GM04504 (cell line): Measurements from ENCODE around the gene RND1.
"Not testable (repeated sequence)": the region's sequence is repeated elsewhere in the genome, so short reads cannot be mapped to it uniquely, and the experiment has no call there.

Source experiments
- DNase-seq: peaks from one replicate; pipeline ENCODE4 v3.0.0-alpha.2; 2012; ENCODE audit warnings: low read depth

RND1 gene

GRCh38 chr12:48865281-48866051 is at the start of gene RND1:
RND1 (minus strand) TSS chr12:48865870; CDS start chr12:48865767, 103 bp downstream.
- peak; percentile 73 for DNase-seq

DNA sequence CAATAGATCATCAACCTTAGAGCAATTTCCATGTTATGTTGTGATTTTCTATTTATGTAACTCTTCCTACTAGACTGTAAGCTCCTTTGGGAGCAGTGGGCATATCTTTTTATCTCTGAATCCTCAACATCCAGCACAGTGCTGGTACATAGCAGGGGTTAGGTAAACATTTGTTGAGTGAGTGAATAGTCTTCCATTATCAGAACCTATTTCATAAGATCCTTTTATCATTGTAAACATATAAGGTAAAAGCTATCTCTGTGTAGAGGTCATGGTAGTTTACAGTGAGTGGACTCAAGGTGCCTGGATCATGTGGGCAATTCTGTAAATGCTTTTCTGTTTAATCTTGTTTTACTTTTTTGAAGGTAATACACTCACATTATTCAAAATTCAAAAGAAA is 44.5 kb upstream of the RND1 start:
- no peak for DNase-seq

DNA sequence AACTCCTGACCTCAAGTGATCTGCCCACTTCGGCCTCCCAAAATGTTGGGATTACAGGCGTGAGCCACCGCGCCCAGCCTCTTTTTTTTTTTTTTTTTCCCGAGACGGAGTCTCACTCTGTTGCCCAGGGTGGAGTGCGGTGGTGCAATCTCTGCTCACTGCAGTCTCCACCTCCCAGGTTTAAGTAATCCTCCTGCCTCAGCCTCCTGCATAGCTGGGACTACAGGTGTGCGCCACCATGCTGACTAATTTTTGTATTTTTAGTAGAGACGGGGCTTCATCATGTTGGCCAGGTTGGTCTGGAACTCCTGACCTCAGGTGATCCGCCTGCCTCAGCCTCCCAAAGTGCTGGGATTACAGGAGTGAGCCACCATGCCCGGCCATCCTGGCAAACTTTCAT is 44.0 kb upstream of the RND1 start:
- not testable (repeated sequence) for DNase-seq

DNA sequence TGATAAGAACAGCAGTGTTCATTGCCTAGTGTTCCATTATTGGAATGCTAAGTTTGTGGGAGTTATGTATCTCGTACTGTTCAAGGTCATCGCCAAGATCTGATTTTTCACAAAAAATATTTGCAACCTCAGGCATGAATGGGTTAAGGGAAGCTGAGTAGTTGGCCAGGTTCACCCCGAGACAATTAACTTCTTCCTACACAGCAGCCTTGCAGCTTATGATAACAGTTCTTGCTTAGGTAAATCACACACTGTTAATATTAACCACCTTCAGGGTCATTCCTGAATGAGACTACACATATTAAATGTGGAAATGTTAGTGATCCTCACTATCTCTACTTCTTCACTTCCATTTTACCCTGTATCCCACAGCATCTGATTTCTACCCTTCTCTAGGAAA is 41.6 kb upstream of the RND1 start:
- no peak for DNase-seq

DNA sequence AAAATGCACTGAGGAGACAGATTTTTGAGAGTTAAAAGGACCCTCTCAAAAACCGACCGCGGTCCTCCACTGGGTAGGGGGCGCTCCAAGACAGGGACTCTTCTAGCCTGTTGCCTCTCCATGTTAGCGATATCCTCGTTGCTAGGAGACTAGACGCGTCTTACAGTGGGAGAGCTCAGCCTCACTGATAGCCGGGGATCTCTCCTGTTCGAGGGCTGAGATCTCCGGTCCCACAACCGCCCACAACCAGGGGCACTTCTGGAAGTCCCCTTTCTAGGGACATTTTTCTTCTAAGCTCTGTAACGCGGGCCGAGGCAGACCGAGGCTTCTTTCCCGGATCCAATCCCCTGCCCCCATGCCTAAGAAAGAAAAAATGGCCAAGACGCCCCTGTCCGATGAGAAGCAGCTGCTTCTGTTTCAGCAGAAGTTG is 38.3 kb upstream of the RND1 start:
- no peak for DNase-seq

- DNase-seq: no peak
These were observed 37.8 kb upstream of the RND1 start for GRCh38 chr12:48903363-48903981.

DNA sequence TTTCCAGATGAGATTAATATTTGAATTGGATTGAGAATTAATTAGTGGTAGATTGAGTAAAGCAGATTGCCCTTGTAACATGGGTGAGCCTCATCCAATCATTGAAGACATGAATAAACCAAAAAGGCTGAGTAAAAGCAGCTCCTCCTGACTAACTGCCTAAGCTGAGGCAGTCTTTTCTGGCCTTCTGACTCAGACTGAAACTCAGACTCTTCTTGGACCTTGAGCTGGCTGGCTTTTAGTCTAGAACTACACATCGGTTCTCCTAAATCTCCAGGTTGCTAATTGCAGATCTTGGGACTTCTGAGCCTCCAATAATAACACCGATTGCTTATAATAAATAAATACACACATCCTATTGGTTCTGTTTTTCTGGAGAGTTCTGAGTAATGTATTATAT is 35.6 kb upstream of the RND1 start:
- no peak for DNase-seq

DNA sequence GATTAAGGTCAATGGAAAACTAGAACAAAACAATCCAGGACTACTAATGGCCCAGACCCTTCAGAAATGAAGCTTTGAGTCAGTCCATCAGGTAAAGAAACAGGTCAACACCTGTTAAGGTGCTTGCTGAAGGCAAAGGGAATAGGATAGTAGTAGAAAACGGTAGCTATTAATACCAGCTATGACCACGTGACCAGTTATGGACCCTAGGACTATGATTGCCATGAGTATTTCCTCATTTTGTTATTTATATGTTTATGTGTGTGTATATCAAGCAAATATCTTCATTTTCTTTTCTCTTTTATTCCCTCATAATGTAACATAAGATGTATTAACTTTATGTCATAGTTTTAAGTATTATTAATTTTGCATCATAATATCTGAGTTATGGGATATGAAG is 34.0 kb upstream of the RND1 start:
- no peak for DNase-seq

- no peak for DNase-seq
These were observed 28.6 kb upstream of the RND1 start for GRCh38 chr12:48894271-48894670.

DNA sequence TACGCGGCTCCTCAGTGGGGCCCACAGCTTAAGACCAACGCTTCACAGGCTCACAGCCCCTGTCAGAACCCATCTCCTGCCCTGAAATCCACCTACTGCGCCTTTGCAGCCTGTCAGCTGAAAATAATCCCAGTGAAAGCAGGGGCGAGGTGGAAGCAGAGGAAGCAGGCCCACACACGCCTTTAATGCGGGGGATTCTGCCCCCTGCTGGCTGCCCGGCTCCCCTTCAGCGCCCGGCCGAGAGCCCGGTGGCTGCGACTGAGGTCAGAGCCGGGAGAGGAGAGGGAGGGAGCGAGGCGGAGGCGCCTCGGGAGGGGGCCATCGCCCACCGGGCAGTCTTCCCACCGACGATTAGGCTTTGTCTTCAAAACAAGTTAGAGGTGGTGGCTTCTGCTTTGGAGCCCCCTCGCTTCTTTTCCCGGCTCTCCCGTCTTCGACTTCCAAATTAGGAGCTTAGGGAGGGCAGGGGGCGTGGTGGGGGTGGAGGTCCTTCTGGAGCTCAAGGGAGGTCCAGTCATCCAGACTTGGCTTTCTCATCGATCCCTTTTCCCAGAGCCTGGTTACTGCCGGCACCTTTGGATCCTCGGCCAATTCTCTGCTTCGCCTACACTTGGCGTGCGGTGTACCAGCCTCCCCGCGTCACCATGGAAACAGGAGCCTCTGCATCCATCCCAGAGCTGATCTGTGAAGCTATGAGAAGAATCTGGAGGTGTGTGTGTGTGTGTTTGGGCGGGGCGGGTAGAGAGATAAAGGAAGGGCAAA is 25.2 kb upstream of the RND1 start:
- no peak for DNase-seq

DNA sequence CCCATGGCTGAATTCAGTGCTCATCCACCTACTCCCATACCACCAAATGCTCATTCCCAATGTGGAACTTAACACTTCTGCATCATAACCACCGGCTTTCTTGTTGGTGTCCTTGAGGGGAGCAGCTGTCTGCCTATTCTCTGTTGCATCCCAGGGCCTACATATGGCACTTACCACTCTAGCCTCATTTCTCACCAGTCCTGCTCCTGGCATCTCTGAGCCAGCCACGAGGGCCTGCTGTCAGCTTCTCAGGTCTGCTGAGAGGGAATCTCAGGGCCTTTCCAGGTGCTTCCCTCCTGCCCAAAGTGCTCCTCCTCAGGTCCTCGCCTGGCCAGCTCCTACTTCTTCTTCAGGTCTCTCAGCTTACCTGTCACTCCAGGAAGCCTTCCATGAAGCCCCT is 24.0 kb upstream of the RND1 start:
- DNase-seq: no peak

- no peak for DNase-seq
These were observed 17.9 kb upstream of the RND1 start for GRCh38 chr12:48883305-48884161.

- no peak for DNase-seq
These were observed 17.3 kb upstream of the RND1 start for GRCh38 chr12:48882972-48883304.

- DNase-seq: no peak
These were observed 16.6 kb upstream of the RND1 start for GRCh38 chr12:48882315-48882687.

GRCh38 chr12:48881686-48882314 is 16.1 kb upstream of the RND1 start:
- no peak for DNase-seq

GRCh38 chr12:48880647-48881046 is 15.0 kb upstream of the RND1 start:
- no peak for DNase-seq

GRCh38 chr12:48878548-48878947 is 12.9 kb upstream of the RND1 start:
- DNase-seq: no peak

- no peak for DNase-seq
These were observed 10.4 kb upstream of the RND1 start for GRCh38 chr12:48875944-48876515.

DNA sequence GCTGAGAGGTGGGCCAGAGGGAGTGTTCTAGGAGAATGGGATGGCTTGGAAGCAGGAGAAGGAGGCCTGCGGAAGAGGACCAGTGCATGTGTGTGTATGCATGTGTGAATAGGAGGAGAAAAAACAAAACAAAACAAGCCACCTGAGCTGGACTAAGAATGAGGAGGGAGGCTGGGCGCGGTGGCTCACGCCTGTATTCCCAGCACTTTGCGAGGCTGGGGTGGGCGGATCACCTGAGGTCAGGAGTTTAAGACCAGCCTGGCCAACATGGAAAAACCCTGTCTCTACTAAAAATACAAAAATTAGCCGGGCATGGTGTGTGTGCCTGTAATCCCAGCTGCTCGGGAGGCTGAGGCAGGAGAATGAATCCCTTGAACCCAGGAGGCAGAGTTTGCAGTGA is 7.9 kb upstream of the RND1 start:
- DNase-seq: not testable (repeated sequence)

DNA sequence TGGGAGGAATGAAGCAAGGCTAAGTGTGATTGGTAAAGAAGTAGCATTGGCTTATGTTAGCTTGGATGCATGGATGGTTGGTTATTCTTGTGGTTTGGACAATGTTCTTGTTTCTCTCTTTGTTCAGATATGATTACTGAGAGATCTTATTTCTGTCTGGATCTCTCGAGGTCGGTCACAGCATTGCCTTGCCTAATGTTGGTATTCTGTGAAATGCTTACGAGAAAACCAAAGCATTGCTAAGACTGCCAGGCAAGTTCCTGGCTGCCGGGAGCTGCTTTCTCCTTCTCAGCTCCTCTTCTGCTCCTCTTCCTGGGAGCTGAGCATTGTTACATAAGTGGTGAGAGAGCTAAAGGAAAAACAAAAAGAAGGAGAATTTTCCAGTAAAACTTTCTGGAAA is 7.4 kb upstream of the RND1 start:
- DNase-seq: no peak

DNA sequence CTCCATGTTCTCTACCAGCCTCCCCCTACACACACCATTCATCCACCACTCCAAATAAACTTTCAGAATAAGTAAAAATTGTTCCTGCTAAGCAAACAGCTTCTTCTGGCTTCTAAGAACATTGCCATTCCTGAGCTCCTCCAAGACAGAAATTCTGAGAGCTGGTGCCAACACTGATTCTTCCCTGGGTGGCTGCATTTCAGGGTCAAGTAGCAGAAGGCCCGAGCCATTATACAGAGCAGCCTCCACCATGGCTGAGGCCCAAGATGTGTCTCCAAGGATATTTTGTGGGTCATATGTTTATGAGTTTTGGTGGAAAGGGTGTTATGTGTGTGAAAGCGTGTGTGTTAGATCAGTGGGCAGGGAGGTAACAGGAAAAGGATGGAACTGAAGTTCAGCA is 3.5 kb upstream of the RND1 start:
- no peak for DNase-seq

GRCh38 chr12:48868451-48868850 is 2.8 kb upstream of the RND1 start:
- no peak for DNase-seq
